ENCODE measurements around the gene TNS1. TPM values are rescaled to one million over a fixed set of nuclear protein-coding genes. Genes with fewer than 3 reads are reported as not detected.

Gene TNS1
- total and polyA plus RNA-seq, 2 experiments from 2014 or later = 81.6 to 99.3 TPM

GRCh38 chr2:217886091-217886490 is 116.7 kb downstream of the TNS1 start:
- H3K36me3 ChIP-seq (ENCODE audit: low read depth) = peaks cover 77% of the 10 kb centered on the region
- H2AFZ ChIP-seq = no peak overlapping the region
- in situ Hi-C loops (cut with MboI) = loop anchor here (10.0 kb wide), 1 partner anchor 91 kb away; no protein-coding TSS in a partner anchor
- no peak overlapping the region for H3K4me2 ChIP-seq (ENCODE audit: unreplicated experiment)
- H3K9ac ChIP-seq = no peak overlapping the region
- H3K9me2 ChIP-seq (ENCODE audit: insufficient read depth) = no peaks in the 10 kb centered on the region
- no peaks in the 10 kb centered on the region for H4K20me1 ChIP-seq (ENCODE audit: insufficient read depth)
- H3K27me3 ChIP-seq (replicated peaks; ENCODE audit: insufficient read depth) = no peaks in the 10 kb centered on the region
- peaks cover 9% of the 10 kb centered on the region for H3K4me1 ChIP-seq (ENCODE audit: insufficient read depth)
- H3K79me2 ChIP-seq (ENCODE audit: insufficient read depth) = peaks cover 57% of the 10 kb centered on the region
- 93 to 96% methylated on average over 3 of the region's 3 CpGs for WGBS, 2 experiments (ENCODE audit: low coverage in 1 of 2, low lambda C conversion rate in 2 of 2, missing lambda C conversion rate in 2 of 2)
- H3K4me3 ChIP-seq = no peak overlapping the region
- H3F3A ChIP-seq (ENCODE audit: insufficient read depth) = peaks cover 39% of the 10 kb centered on the region
- no peaks in the 10 kb centered on the region for H3K9me3 ChIP-seq (ENCODE audit: low read depth)
- no peak for TF ChIP-seq EZH2 (IDR thresholded peaks at IDR 0.05; ENCODE audit: insufficient read depth, poor library complexity, severe bottlenecking)
- TF ChIP-seq EZH2phosphoT487 (IDR thresholded peaks at IDR 0.05; ENCODE audit: insufficient read depth, low read depth) = no peak
- DNase-seq = no peak
- H3K27ac ChIP-seq = no peak overlapping the region

GRCh38 chr2:217884985-217885384 is 117.8 kb downstream of the TNS1 start:
- peaks cover under 1% of the 10 kb centered on the region; the same call in 1 of the 2 replicates for H3K4me1 ChIP-seq (ENCODE audit: insufficient read depth)
- H2AFZ ChIP-seq = no peak overlapping the region
- TF ChIP-seq EZH2 (IDR thresholded peaks at IDR 0.05; ENCODE audit: insufficient read depth, poor library complexity, severe bottlenecking) (no peak), EZH2phosphoT487 (IDR thresholded peaks at IDR 0.05; ENCODE audit: insufficient read depth, low read depth) (no peak)
- H3K9me2 ChIP-seq (ENCODE audit: insufficient read depth) = no peaks in the 10 kb centered on the region
- H3K4me3 ChIP-seq = no peak overlapping the region
- no peaks in the 10 kb centered on the region for H4K20me1 ChIP-seq (ENCODE audit: insufficient read depth)
- no peak overlapping the region for H3K4me2 ChIP-seq (ENCODE audit: unreplicated experiment)
- H3K27me3 ChIP-seq (replicated peaks; ENCODE audit: insufficient read depth) = no peaks in the 10 kb centered on the region
- H3F3A ChIP-seq (ENCODE audit: insufficient read depth) = peaks cover 30% of the 10 kb centered on the region
- H3K9me3 ChIP-seq (ENCODE audit: low read depth) = no peaks in the 10 kb centered on the region
- no peak overlapping the region for H3K9ac ChIP-seq
- in situ Hi-C loops (cut with MboI) = loop anchor here (10.0 kb wide), 1 partner anchor 90 kb away; no protein-coding TSS in a partner anchor
- DNase-seq = no peak
- peaks cover 78% of the 10 kb centered on the region for H3K36me3 ChIP-seq (ENCODE audit: low read depth)
- 76 to 87% methylated on average over 8 of the region's 8 CpGs for WGBS, 2 experiments (ENCODE audit: low coverage in 1 of 2, low lambda C conversion rate in 2 of 2, missing lambda C conversion rate in 2 of 2)
- H3K27ac ChIP-seq = no peak overlapping the region
- peaks cover 58% of the 10 kb centered on the region for H3K79me2 ChIP-seq (ENCODE audit: insufficient read depth)

GRCh38 chr2:217880891-217881290 is 121.9 kb downstream of the TNS1 start:
- Histone ChIP-seq H3K27ac (no peak overlapping the region), H3K4me1 (ENCODE audit: insufficient read depth) (peaks cover 12% of the 10 kb centered on the region), H3K36me3 (ENCODE audit: low read depth) (peaks cover 51% of the 10 kb centered on the region), H3K9ac (no peak overlapping the region), H3F3A (ENCODE audit: insufficient read depth) (peaks cover 32% of the 10 kb centered on the region), H3K79me2 (ENCODE audit: insufficient read depth) (peaks cover 67% of the 10 kb centered on the region), H4K20me1 (ENCODE audit: insufficient read depth) (no peaks in the 10 kb centered on the region), H3K4me2 (ENCODE audit: unreplicated experiment) (no peak overlapping the region), H3K9me2 (ENCODE audit: insufficient read depth) (no peaks in the 10 kb centered on the region), H2AFZ (no peak overlapping the region), H3K9me3 (ENCODE audit: low read depth) (no peaks in the 10 kb centered on the region), H3K4me3 (no peak overlapping the region), H3K27me3 (replicated peaks; ENCODE audit: insufficient read depth) (no peaks in the 10 kb centered on the region)
- in situ Hi-C loops (cut with MboI) = loop anchor here (10.0 kb wide), 1 partner anchor 86 kb away; no protein-coding TSS in a partner anchor
- TF ChIP-seq EZH2phosphoT487 (IDR thresholded peaks at IDR 0.05; ENCODE audit: insufficient read depth, low read depth) = no peak
- 94% methylated on average over 14 of the region's 14 CpGs for WGBS, 2 experiments (ENCODE audit: low coverage in 1 of 2, low lambda C conversion rate in 2 of 2, missing lambda C conversion rate in 2 of 2)
- no peak for DNase-seq

- WGBS, 2 experiments (ENCODE audit: low coverage in 1 of 2, low lambda C conversion rate in 2 of 2, missing lambda C conversion rate in 2 of 2) = 78 to 80% methylated on average over 5 of the region's 5 CpGs
- TF ChIP-seq EZH2phosphoT487 (IDR thresholded peaks at IDR 0.05; ENCODE audit: insufficient read depth, low read depth) = no peak
- no peak for TF ChIP-seq EZH2 (IDR thresholded peaks at IDR 0.05; ENCODE audit: insufficient read depth, poor library complexity, severe bottlenecking)
These were observed 122.4 kb downstream of the TNS1 start for GRCh38 chr2:217880287-217880889.

More at GRCh38 chr2:217880287-217880889, 122.4 kb downstream of the TNS1 start:
- H3K36me3 ChIP-seq (ENCODE audit: low read depth) = peaks cover 47% of the 10 kb centered on the region
- H3K27ac ChIP-seq = no peak overlapping the region
- H4K20me1 ChIP-seq (ENCODE audit: insufficient read depth) = no peaks in the 10 kb centered on the region
- no peaks in the 10 kb centered on the region for H3K27me3 ChIP-seq (replicated peaks; ENCODE audit: insufficient read depth)
- no peak overlapping the region for H2AFZ ChIP-seq
- H3K79me2 ChIP-seq (ENCODE audit: insufficient read depth) = peaks cover 62% of the 10 kb centered on the region
- no peak overlapping the region for H3K4me2 ChIP-seq (ENCODE audit: unreplicated experiment)
- DNase-seq = no peak
- no peaks in the 10 kb centered on the region for H3K9me3 ChIP-seq (ENCODE audit: low read depth)
- in situ Hi-C loops (cut with MboI) = loop anchor here (10.0 kb wide), 1 partner anchor 86 kb away; no protein-coding TSS in a partner anchor
- H3K9me2 ChIP-seq (ENCODE audit: insufficient read depth) = no peaks in the 10 kb centered on the region
- H3K4me1 ChIP-seq (ENCODE audit: insufficient read depth) = peaks cover 17% of the 10 kb centered on the region
- peaks cover 37% of the 10 kb centered on the region for H3F3A ChIP-seq (ENCODE audit: insufficient read depth)
- no peak overlapping the region for H3K9ac ChIP-seq
- no peak overlapping the region for H3K4me3 ChIP-seq

Data from GM23248 (cell line).